ENCODE measurements around the gene RTL10.
"Not testable (repeated sequence)": the region's sequence is repeated elsewhere in the genome, so short reads cannot be mapped to it uniquely, and the experiment has no call there.

The RTL10 gene

DNA sequence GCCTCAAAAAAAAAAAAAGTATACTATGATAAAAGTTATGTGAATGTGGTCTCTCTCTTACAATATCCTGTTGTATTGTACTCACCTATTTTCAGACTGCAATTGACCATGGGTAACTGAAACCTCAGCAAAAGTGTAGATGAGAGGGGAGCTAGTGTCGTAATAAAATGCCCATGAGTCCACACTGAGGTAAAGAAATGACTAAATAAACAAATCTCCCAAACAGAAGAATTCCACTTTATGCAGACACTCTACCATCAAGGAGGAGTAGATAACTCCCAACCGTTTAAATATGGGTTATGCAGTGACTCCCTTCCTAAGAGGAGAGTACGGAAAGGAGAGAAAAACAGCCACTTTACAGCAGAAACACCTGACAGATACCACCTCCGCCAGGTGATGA is 14.6 kb downstream of the RTL10 start:
- no peak for DNase-seq (ENCODE audit: low read depth)
- H3K4me3 ChIP-seq (ENCODE audit: low read depth, low read length) = no peak overlapping the region
- TF ChIP-seq, protein P1, sequence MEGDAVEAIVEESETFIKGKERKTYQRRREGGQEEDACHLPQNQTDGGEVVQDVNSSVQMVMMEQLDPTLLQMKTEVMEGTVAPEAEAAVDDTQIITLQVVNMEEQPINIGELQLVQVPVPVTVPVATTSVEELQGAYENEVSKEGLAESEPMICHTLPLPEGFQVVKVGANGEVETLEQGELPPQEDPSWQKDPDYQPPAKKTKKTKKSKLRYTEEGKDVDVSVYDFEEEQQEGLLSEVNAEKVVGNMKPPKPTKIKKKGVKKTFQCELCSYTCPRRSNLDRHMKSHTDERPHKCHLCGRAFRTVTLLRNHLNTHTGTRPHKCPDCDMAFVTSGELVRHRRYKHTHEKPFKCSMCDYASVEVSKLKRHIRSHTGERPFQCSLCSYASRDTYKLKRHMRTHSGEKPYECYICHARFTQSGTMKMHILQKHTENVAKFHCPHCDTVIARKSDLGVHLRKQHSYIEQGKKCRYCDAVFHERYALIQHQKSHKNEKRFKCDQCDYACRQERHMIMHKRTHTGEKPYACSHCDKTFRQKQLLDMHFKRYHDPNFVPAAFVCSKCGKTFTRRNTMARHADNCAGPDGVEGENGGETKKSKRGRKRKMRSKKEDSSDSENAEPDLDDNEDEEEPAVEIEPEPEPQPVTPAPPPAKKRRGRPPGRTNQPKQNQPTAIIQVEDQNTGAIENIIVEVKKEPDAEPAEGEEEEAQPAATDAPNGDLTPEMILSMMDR (IDR thresholded peaks at IDR 0.05; ENCODE audit: low read depth, low read length) = no peak
- TF ChIP-seq POLR2A (IDR thresholded peaks at IDR 0.05; ENCODE audit: extremely low read depth, insufficient read length) (no peak), MYC (IDR thresholded peaks at IDR 0.05; ENCODE audit: low read depth, low read length) (no peak)
- TF ChIP-seq, protein P2, sequence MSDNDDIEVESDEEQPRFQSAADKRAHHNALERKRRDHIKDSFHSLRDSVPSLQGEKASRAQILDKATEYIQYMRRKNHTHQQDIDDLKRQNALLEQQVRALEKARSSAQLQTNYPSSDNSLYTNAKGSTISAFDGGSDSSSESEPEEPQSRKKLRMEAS (IDR thresholded peaks at IDR 0.05; ENCODE audit: low read depth, low read length) = no peak

DNA sequence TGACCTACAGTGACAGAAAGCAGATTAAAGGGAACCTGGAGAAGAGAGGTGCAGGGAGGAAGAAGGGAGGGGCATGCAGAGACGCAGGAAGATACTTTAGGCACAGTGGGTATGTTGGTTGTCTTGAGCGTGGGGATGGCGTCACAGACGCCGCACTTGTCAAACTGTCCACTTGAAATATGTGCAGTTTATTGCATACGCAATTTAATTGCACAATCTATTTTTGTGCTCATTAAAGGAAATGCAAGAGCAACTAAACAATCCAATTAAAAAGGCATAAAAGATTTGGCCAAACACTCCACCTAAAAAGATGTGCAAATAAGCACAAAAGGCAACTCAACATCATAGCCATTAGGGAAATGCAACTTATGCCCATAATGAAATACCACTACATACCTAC is 16.8 kb downstream of the RTL10 start:
- TF ChIP-seq, protein P1 (IDR thresholded peaks at IDR 0.05; ENCODE audit: low read depth, low read length) = no peak
- TF ChIP-seq MYC (IDR thresholded peaks at IDR 0.05; ENCODE audit: low read depth, low read length) = no peak
- no peak for TF ChIP-seq POLR2A (IDR thresholded peaks at IDR 0.05; ENCODE audit: extremely low read depth, insufficient read length)
- TF ChIP-seq, protein P2 (IDR thresholded peaks at IDR 0.05; ENCODE audit: low read depth, low read length) = no peak
- no peak for DNase-seq (ENCODE audit: low read depth)
- no peak overlapping the region for H3K4me3 ChIP-seq (ENCODE audit: low read depth, low read length)

DNA sequence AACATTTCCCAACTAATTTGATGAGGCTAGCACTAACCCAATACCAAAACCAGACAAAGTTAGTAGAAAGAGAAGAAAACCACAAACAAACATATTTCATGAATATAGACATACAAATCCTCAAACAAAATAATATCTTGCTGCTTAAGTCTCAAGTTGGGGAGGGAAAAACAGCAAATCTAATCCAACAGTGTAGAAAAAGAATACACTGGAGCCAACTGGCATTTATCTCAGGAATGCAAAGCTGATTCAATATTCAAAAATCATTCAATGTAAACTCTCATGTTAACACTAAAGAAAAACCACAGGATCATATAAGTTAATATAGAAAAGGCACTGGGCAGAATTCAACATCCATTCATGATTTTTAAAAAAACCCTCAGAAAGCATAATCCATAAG is 18.2 kb downstream of the RTL10 start:
- DNase-seq (ENCODE audit: low read depth) = no peak

DNA sequence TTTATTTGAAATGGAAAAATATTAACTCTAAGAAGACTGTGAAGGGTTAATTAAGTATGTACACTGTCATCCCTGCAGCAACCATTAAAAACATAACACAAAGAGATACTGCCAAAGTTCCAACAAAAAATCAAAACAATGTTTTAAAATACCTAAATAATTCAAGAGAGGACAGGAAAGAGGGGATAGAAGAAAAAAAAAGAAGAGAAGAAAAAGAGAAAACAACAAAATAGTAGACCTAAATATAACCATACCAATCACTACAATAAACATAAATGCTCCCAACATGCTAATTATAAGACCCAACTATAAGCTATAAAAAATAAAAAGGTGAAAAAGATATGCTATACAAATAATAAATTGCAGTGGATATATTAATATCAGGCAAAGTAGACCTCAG is 20.1 kb downstream of the RTL10 start:
- DNase-seq (ENCODE audit: low read depth) = no peak
- no peak overlapping the region for H3K4me3 ChIP-seq (ENCODE audit: low read depth, low read length)
- TF ChIP-seq, protein P1 (IDR thresholded peaks at IDR 0.05; ENCODE audit: low read depth, low read length) = no peak
- TF ChIP-seq, protein P2 (IDR thresholded peaks at IDR 0.05; ENCODE audit: low read depth, low read length) = no peak
- TF ChIP-seq MYC (IDR thresholded peaks at IDR 0.05; ENCODE audit: low read depth, low read length) (no peak), POLR2A (IDR thresholded peaks at IDR 0.05; ENCODE audit: extremely low read depth, insufficient read length) (no peak)

More for the DNA sequence above, 18.2 kb downstream of the RTL10 start:
- no peak overlapping the region for H3K4me3 ChIP-seq (ENCODE audit: low read depth, low read length)
- TF ChIP-seq, protein P2 (IDR thresholded peaks at IDR 0.05; ENCODE audit: low read depth, low read length) = no peak
- TF ChIP-seq MYC (IDR thresholded peaks at IDR 0.05; ENCODE audit: low read depth, low read length) (no peak), POLR2A (IDR thresholded peaks at IDR 0.05; ENCODE audit: extremely low read depth, insufficient read length) (no peak)
- TF ChIP-seq, protein P1 (IDR thresholded peaks at IDR 0.05; ENCODE audit: low read depth, low read length) = no peak

DNA sequence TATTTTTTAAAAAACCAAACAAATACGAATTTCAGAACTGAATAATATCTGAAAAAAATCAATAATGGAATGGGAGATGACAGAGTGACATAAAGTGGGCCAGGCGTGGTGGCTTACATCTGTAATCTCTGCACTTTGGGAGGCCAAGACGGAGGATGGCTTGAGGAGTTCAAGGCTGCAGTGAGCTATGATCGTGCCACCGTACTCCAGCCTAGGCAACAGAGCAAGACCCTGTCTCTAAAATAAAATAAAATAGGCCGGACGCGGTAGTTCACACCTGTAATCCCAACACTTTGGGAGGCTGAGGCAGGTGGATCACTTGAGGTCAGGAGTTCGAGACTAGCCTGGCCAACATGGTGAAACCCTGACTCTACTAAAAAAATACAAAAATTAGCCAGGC is 21.3 kb downstream of the RTL10 start:
- not testable (repeated sequence) for DNase-seq (ENCODE audit: low read depth); H3K4me3 ChIP-seq (ENCODE audit: low read depth, low read length)

DNA sequence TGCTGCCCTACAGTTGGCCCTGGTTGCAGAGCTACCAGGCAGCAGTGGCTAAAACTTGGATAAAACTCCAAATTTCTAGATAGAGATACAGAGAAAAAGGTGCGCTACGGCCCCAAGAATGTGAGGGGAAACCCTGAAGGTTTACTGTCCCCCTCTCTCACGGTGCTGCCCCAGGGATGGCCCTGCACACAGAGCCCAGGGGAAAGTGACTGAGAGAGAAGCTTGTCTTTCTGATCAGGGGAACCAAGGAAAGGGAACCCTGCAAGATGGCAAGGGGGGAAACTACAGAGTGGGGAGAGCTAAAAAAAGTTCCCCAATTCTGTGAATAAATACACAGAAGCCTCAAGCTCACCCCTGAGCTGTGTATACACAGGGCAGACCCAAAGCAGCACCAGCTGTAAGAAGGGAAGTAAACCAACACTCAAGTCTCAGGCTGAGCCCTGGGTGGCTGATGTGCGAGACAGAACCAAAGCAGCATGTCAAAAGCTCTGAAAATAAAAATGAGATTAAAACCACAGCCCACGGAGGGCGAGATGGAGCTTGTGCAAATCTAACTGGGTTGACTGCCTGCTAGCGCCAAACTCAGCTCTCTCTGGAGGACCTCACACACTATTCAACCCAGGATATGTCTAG is 22.1 kb downstream of the RTL10 start:
- DNase-seq (ENCODE audit: low read depth) = peak; percentile 31
- no peak overlapping the region for H3K4me3 ChIP-seq (ENCODE audit: low read depth, low read length)
- TF ChIP-seq MYC (IDR thresholded peaks at IDR 0.05; ENCODE audit: low read depth, low read length) = no peak
- TF ChIP-seq POLR2A (IDR thresholded peaks at IDR 0.05; ENCODE audit: extremely low read depth, insufficient read length) = no peak
- TF ChIP-seq, protein P2 (IDR thresholded peaks at IDR 0.05; ENCODE audit: low read depth, low read length) = no peak
- TF ChIP-seq, protein P1 (IDR thresholded peaks at IDR 0.05; ENCODE audit: low read depth, low read length) = no peak

DNA sequence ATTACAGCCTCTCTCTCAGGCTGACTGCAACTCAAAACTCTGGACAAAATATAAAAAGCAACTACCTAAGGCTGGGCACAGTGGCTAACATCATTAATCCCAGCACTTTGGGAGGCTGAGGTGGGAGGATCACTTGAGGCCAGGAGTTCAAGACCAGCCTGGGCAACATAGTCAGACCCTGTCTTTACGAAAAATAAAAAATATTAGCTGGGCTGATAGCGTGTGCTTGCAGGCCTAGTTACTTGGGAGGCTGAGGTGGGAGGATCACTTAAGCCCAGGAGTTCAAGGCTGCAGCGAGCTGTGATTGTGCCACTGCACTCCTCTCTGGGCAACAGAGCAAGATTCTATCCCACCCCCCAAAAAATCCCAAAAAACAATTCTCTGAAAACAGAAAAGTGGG is 22.7 kb downstream of the RTL10 start:
- H3K4me3 ChIP-seq (ENCODE audit: low read depth, low read length); DNase-seq (ENCODE audit: low read depth): not testable (repeated sequence)

Data from NB4 (cell line).